K562 (cell line): ENCODE results near the gene EYA3. TPM values are rescaled to one million over a fixed set of nuclear protein-coding genes. Genes with fewer than 3 reads are reported as not detected.

ENCODE experiments used
- ATF7 ChIP-seq: fragments of 450-650 bp; IDR thresholded peaks from 2 replicates; pipeline ENCODE4 v1.7.1; 2014; ENCODE audit warnings: mild to moderate bottlenecking, moderate library complexity
- CREB5 ChIP-seq: fragments of 250-450 bp; sonication (Bioruptor Pico); IDR thresholded peaks from 2 replicates; pipeline ENCODE4 v1.5.0; 2020; ENCODE audit warnings: mild to moderate bottlenecking
- ETV6 ChIP-seq, 3 experiments: fragments of 150-350 bp in 1 of 3; sonication (generic) in 1 of 3; formaldehyde crosslinking in 1 of 3; IDR thresholded peaks; 2 replicates each; pipeline versions ENCODE4 v1.6.1 to v1.8.0; 2014 to 2022; ENCODE audit warnings: borderline replicate concordance in 2 of 3, low read depth in 2 of 3, antibody characterized with exemption in 1 of 3, low read length in 1 of 3, mild to moderate bottlenecking in 1 of 3, missing genetic modification reagents in 1 of 3
- FOXO4 ChIP-seq: fragments of 450-650 bp; formaldehyde crosslinking; IDR thresholded peaks from 2 replicates; pipeline ENCODE4 v1.4.0; 2020; ENCODE audit warnings: mild to moderate bottlenecking, moderate library complexity
- GTF3C2 ChIP-seq: IDR thresholded peaks from 3 replicates; pipeline ENCODE4 v1.6.1; 2011; ENCODE audit warnings: borderline replicate concordance, mild to moderate bottlenecking, moderate library complexity; ENCODE audit not compliant: insufficient read length; ENCODE audit errors: extremely low read depth
- MEIS2 ChIP-seq: fragments of 450-650 bp; IDR thresholded peaks from 2 replicates; pipeline ENCODE4 v1.6.1; 2014; ENCODE audit warnings: mild to moderate bottlenecking; ENCODE audit not compliant: partially characterized antibody
- NFATC3 ChIP-seq: fragments of 450-650 bp; IDR thresholded peaks from 2 replicates; pipeline ENCODE4 v1.6.1; 2017; ENCODE audit warnings: mild to moderate bottlenecking
- PHF21A ChIP-seq: fragments of 450-650 bp; IDR thresholded peaks from 2 replicates; pipeline ENCODE4 v1.6.1; 2017; ENCODE audit warnings: low read depth, borderline replicate concordance
- RUNX1 ChIP-seq: sonication (generic); IDR thresholded peaks from 2 replicates; pipeline ENCODE4 v1.6.1; 2016; ENCODE audit warnings: antibody characterized with exemption, low read depth
- SLC30A9 ChIP-seq: fragments of 250-450 bp; sonication (Bioruptor Pico); IDR thresholded peaks from 2 replicates; pipeline ENCODE4 v1.8.0; 2022; ENCODE audit warnings: mild to moderate bottlenecking, moderate library complexity
- SRSF3 ChIP-seq: fragments of 200-400 bp; formaldehyde crosslinking; IDR thresholded peaks from 2 replicates; pipeline ENCODE4 v1.6.1; 2016; ENCODE audit warnings: mild to moderate bottlenecking, low read length, moderate library complexity; ENCODE audit not compliant: insufficient read depth
- TFAP4 ChIP-seq: sonication (generic); formaldehyde crosslinking; IDR thresholded peaks from 2 replicates; pipeline ENCODE4 v1.8.0; 2022; ENCODE audit warnings: missing genetic modification reagents, mild to moderate bottlenecking, moderate library complexity, borderline replicate concordance
- ZNF140 ChIP-seq: fragments of 250-450 bp; sonication (Bioruptor Pico); IDR thresholded peaks from 2 replicates; pipeline ENCODE4 v1.8.0; 2021; ENCODE audit warnings: moderate library complexity, mild to moderate bottlenecking, inconsistent platforms
- ZNF324 ChIP-seq: fragments of 250-450 bp; sonication (Bioruptor Pico); IDR thresholded peaks from 2 replicates; pipeline ENCODE4 v1.4.0; 2020; ENCODE audit warnings: mild to moderate bottlenecking
- ZNF592 ChIP-seq: fragments of 450-650 bp; IDR thresholded peaks from 2 replicates; pipeline ENCODE4 v1.6.1; 2017; ENCODE audit warnings: antibody characterized with exemption, mild to moderate bottlenecking
- polyA plus RNA-seq, 8 experiments: library from polyadenylated mRNA; depleted of rRNA in 4 of 8; stranded (reverse) in 5 of 8; unstranded in 3 of 8; fragments of >200 nt; fragmentation: Nextera tagmentation in 2 of 8; fragmentation: Illumina TruSeq in 1 of 8; extraction: Ambion mirVana in 2 of 8; extraction: Trizol in 1 of 8; gene quantifications; 2 replicates each; pipeline versions ENCODE4 v1.2.1 to v1.2.3, GENCODE V29; 2011 to 2014; ENCODE audit warnings: inconsistent platforms in 1 of 8, missing spikeins in 1 of 8
- total RNA-seq, 7 experiments: library from RNA; depleted of rRNA in 6 of 7; stranded (reverse); fragments of >200 nt in 6 of 7; fragmentation: Illumina TruSeq in 2 of 7; extraction: Trizol in 2 of 7; gene quantifications; 2 replicates each; pipeline versions ENCODE4 v1.2.1 to v1.2.3, GENCODE V29; 2011 to 2021; ENCODE audit warnings: low replicate concordance in 1 of 7

The EYA3 gene
- total and polyA plus RNA-seq, 9 of the 15 experiments (the other 6 are each of a cell fraction or from before 2014, with no cell fraction given), result 21.7 to 64.0 (median 43.6) TPM

GRCh38 chr1:28112388-28113241 is 24.2 kb upstream of the EYA3 start (continued):
- TF ChIP-seq ATF7 (peak; percentile 74), ZNF592 (peak; percentile 72), MEIS2 (peak; percentile 71), NFATC3 (no peak), PHF21A (no peak), ETV6 (IDR thresholded peaks at IDR 0.05; ENCODE audit: borderline replicate concordance in 1 of 2, low read depth in 2 of 2, low read length in 1 of 2) (0 out of 4 replicates have a peak, but pooled peaks of 1 of the 2 experiments have one; percentile 9), ETV6 (CRISPR knock-in tag; IDR thresholded peaks at IDR 0.05; ENCODE audit: borderline replicate concordance) (no peak), ZNF324 (no peak), SRSF3 (no peak), FOXO4 (CRISPR knock-in tag) (no peak), ZNF140 (no peak), RUNX1 (0 out of 2 replicates have a peak, but pooled peaks have one; percentile 42), CREB5 (CRISPR knock-in tag) (no peak), TFAP4 (CRISPR knock-in tag) (peak; percentile 58; the same call in 1 of the 2 replicates), GTF3C2 (no peak), SLC30A9 (CRISPR knock-in tag) (no peak)
